C4-2B (cell line): ENCODE measurements around the gene SUPT6H.

Source experiments
- ZFX ChIP-seq: fragments of 450-650 bp; IDR thresholded peaks from 2 replicates; pipeline ENCODE4 v1.6.1; 2017
- TF ChIP-seq, protein P1 (sequence below): fragments of 450-650 bp; conservative IDR thresholded peaks from 2 replicates; pipeline ENCODE4 v1.5.1; 2017; ENCODE audit warnings: mild to moderate bottlenecking

- TF ChIP-seq, protein P1, sequence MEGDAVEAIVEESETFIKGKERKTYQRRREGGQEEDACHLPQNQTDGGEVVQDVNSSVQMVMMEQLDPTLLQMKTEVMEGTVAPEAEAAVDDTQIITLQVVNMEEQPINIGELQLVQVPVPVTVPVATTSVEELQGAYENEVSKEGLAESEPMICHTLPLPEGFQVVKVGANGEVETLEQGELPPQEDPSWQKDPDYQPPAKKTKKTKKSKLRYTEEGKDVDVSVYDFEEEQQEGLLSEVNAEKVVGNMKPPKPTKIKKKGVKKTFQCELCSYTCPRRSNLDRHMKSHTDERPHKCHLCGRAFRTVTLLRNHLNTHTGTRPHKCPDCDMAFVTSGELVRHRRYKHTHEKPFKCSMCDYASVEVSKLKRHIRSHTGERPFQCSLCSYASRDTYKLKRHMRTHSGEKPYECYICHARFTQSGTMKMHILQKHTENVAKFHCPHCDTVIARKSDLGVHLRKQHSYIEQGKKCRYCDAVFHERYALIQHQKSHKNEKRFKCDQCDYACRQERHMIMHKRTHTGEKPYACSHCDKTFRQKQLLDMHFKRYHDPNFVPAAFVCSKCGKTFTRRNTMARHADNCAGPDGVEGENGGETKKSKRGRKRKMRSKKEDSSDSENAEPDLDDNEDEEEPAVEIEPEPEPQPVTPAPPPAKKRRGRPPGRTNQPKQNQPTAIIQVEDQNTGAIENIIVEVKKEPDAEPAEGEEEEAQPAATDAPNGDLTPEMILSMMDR: no peak
- no peak for TF ChIP-seq ZFX
Observed at GRCh38 chr17:28718333-28719020, 56.5 kb downstream of the SUPT6H start.
